Adrenal gland (tissue), 12 donors: ENCODE results near the gene SNX20. TPM values are rescaled to one million over a fixed set of nuclear protein-coding genes. Genes with fewer than 3 reads are reported as not detected.

Experiments used
- DNase-seq, 7 donors: peaks; one replicate each; pipeline ENCODE4 v3.0.0-alpha.2; 2019 to 2020
- H3K27ac ChIP-seq, 5 donors: fragments of 200-600 bp; sonication (generic) in 4 of 5; 1 replicate in 3 of 5; 2 replicates in 2 of 5; pipeline versions ENCODE4 v1.5.1 to v1.8.0; 2016 to 2020; ENCODE audit warnings: mild to moderate bottlenecking in 1 of 5
- H3K27me3 ChIP-seq: fragments of 200-600 bp; 2 replicates; pipeline ENCODE4 v1.8.0; 2021
- H3K36me3 ChIP-seq, 2 donors: fragments of 200-600 bp; replicated peaks in 1 of 2; 1 replicate in 1 of 2; 2 replicates in 1 of 2; pipeline versions ENCODE4 v1.5.1 to v1.8.0; 2018 to 2022
- H3K4me1 ChIP-seq, 2 donors: fragments of 200-600 bp; replicated peaks in 1 of 2; 1 replicate in 1 of 2; 2 replicates in 1 of 2; pipeline versions ENCODE4 v1.5.1 to v1.8.0; 2018 to 2021
- H3K4me3 ChIP-seq, 4 donors: fragments of 200-600 bp; sonication (generic) in 3 of 4; one replicate each; pipeline ENCODE4 v1.5.1; 2016 to 2018
- H3K9me3 ChIP-seq, 3 donors: fragments of 200-600 bp; sonication (generic) in 1 of 3; replicated peaks in 1 of 3; 1 replicate in 2 of 3; 2 replicates in 1 of 3; pipeline versions ENCODE4 v1.5.1 to v1.8.0; 2016 to 2021
- POLR2A ChIP-seq, 2 donors: fragments of 450-650 bp; IDR thresholded peaks; one replicate each; pipeline ENCODE4 v1.6.1; 2017; ENCODE audit warnings: antibody characterized with exemption in 2 of 2, mild to moderate bottlenecking in 2 of 2, moderate library complexity in 1 of 2
- WGBS, 4 donors: extraction: QIAGEN DNeasy Blood & Tissue Kit in 2 of 4; methylation state at CpG; one replicate each; pipeline versions ENCODE4 v1.1.5 to v1.1.7; 2013 to 2017; 5-methylcytosine and 5-hydroxymethylcytosine counted together
- intact Hi-C, 2 donors: fragments of 100-400 bp; cut with DNase I; formaldehyde crosslinking; loops; one replicate each; pipeline versions ENCODE4 v1.14.1 to v1.15.0; 2022 to 2023
- polyA plus RNA-seq, 3 donors: library from polyadenylated mRNA; stranded (reverse); fragments of 200-250 nt in 2 of 3; fragments of 350-450 nt in 1 of 3; fragmentation: Illumina TruSeq in 1 of 3; extraction: RNeasy Lipid Tissue Mini Kit (QIAGEN cat#74804) in 1 of 3; gene quantifications; one replicate each; pipeline ENCODE4 v1.2.3, GENCODE V29; 2013 to 2014
- total RNA-seq, 9 donors: library from RNA; depleted of rRNA in 4 of 9; stranded (reverse); fragments of >200 nt in 4 of 9; fragments of 120-200 nt in 1 of 9; fragmentation: NEBNext Ultra II Directional in 1 of 9; extraction: Animal tissue kit (Norgen Biotek cat#: 25700) in 1 of 9; gene quantifications; one replicate each; pipeline versions ENCODE4 v1.1.0 to v1.2.4, GENCODE V29; 2013 to 2023
- TF ChIP-seq, protein P1 (sequence below), 6 experiments: fragments of 450-650 bp in 4 of 6; fragments of 200-600 bp in 2 of 6; sonication (generic) in 1 of 6; IDR thresholded peaks; 1 replicate in 5 of 6; 2 replicates in 1 of 6; pipeline versions ENCODE4 v1.5.1 to v1.8.0; 2016 to 2021; ENCODE audit warnings: antibody characterized with exemption in 6 of 6, mild to moderate bottlenecking in 2 of 6, moderate library complexity in 1 of 6
- donor health status: healthy with polysubstance abuse.
- donor health status: Bipolar disorder and iron deficiency.
- donor health status: DM: yes; HTN: yes; CAD: no.
- donor health status: DM: no; HTN: no; CAD: no.
- donor health status: DM: no; HTN: no; CAD: no.
- donor health status: DM: yes; HTN: yes; CAD: no.

SNX20 gene
- total and polyA plus RNA-seq, 12 donors = 0.12 to 4.0 (median 2.6) TPM

DNA sequence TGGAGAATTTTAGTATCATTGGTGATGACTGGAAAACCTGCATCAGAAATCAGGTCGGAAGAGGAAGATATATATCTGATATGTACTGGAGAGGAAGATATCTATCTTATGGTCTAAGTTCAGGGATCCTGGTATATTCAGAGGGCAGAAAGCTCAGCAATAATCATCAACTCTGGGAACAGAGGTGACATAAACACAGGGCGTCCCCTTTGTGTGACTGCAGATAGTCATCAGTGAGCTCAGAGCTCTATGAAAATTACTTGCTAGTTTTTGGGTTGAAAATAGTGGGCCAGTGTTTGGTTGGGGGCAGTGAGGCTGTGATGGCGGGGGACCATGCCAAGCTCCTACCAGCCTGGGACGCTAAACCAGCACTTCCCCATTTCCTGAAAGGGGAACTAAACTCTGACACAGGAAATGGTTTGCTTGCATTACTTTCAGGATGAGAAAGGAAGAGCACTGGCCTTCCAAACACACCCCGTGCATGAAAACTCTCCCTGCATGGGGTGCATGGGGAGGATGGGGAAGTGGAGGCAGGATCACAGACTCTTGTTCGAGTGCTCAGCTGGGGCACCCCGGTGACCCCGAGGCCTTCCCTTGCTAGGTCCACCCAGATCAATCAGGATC is 28.1 kb upstream of the SNX20 start:
- Histone ChIP-seq H3K36me3 (no peaks in the 10 kb centered on the region), H3K9me3 (peaks cover 0 to 9% (median 0%) of the 10 kb centered on the region in 3 donors), H3K4me3 (no peak overlapping the region), H3K27ac (peak overlapping the region in 1 of 5 donors; percentile 14), H3K27me3 (no peaks in the 10 kb centered on the region), H3K4me1 (no peaks in the 10 kb centered on the region)
- DNase-seq = peak in 1 of 7 donors; percentile 25
- TF ChIP-seq POLR2A (IDR thresholded peaks at IDR 0.05) = no peak
- TF ChIP-seq, protein P1, sequence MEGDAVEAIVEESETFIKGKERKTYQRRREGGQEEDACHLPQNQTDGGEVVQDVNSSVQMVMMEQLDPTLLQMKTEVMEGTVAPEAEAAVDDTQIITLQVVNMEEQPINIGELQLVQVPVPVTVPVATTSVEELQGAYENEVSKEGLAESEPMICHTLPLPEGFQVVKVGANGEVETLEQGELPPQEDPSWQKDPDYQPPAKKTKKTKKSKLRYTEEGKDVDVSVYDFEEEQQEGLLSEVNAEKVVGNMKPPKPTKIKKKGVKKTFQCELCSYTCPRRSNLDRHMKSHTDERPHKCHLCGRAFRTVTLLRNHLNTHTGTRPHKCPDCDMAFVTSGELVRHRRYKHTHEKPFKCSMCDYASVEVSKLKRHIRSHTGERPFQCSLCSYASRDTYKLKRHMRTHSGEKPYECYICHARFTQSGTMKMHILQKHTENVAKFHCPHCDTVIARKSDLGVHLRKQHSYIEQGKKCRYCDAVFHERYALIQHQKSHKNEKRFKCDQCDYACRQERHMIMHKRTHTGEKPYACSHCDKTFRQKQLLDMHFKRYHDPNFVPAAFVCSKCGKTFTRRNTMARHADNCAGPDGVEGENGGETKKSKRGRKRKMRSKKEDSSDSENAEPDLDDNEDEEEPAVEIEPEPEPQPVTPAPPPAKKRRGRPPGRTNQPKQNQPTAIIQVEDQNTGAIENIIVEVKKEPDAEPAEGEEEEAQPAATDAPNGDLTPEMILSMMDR (IDR thresholded peaks at IDR 0.05) = no peak
- intact Hi-C loops = no loop called here
- WGBS, 4 donors = 57 to 73% (median 64%) methylated on average over 6 to 8 of the region's 8 CpGs

DNA sequence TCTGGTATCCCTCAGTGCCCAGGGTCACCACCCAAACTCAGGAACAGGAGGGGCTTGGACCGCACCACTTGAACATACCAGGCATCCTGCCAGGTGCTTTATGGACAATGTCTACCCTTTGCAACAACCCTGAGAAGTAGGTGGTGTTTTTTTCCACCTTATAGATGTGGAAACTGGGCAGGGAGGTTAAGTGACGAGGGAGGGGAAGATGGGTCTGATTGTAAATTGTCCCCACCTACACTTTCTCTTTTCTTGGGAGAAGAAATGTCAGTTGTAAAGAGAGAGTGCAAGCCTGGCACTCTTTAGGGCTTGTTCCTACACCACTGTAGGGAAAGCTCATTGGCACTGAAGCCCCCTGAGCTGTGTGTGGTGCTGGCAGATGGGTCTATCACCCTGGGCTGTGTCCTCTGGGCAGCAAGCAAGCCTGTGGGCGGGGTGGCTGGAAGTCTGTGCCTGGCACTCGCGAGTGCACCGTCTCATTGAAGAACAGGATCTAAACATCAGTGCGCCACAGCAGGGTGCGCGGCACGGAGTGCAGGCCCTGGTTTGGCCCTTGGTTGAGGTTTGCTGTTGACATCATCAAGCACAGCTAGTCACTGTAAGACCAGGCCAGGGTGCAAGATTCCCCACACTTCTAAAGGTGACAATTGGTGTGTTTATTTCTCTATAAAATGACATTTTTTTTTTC is 27.4 kb upstream of the SNX20 start:
- H3K36me3 ChIP-seq = no peaks in the 10 kb centered on the region
- no peak overlapping the region for H3K4me3 ChIP-seq
- TF ChIP-seq POLR2A (IDR thresholded peaks at IDR 0.05) = no peak
- TF ChIP-seq, protein P1 (IDR thresholded peaks at IDR 0.05) = no peak
- DNase-seq = peak in 1 of 7 donors; percentile 14
- H3K9me3 ChIP-seq = peaks cover 0 to 15% (median 0%) of the 10 kb centered on the region in 3 donors
- 59 to 84% (median 80%) methylated on average over 6 to 10 of the region's 10 CpGs for WGBS, 4 donors
- intact Hi-C loops = no loop called here
- H3K27me3 ChIP-seq = no peaks in the 10 kb centered on the region
- H3K4me1 ChIP-seq = no peaks in the 10 kb centered on the region
- H3K27ac ChIP-seq = peak overlapping the region in 1 of 5 donors; percentile 14

DNA sequence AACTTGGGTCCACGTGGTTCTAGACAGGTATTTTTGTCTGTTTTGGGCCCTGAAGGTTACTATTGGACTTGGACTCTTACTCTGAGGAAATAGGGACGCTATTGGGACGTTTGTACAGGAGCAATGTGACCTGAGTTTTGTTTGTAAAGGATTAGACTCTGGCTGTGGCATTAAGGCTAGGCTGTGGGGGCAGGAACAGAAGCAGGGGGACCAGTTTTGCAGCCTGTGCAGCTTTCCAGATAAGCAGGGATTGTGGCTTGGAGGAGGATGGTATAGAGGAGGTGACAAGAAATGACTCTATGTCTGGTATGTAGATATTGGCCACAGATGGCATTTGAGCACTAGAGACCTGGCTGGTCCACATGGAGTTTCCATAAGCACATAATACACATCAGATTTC is 25.1 kb upstream of the SNX20 start:
- Histone ChIP-seq H3K27ac (no peak overlapping the region), H3K36me3 (no peaks in the 10 kb centered on the region), H3K4me3 (no peak overlapping the region), H3K9me3 (peaks cover 0 to 15% (median 0%) of the 10 kb centered on the region in 3 donors), H3K4me1 (no peaks in the 10 kb centered on the region), H3K27me3 (no peaks in the 10 kb centered on the region)
- TF ChIP-seq, protein P1 (IDR thresholded peaks at IDR 0.05) = no peak
- no peak for TF ChIP-seq POLR2A (IDR thresholded peaks at IDR 0.05)
- no peak for DNase-seq
- intact Hi-C loops = no loop called here
- WGBS, 4 donors = 52 to 64% (median 60%) methylated on average over 3 of the region's 3 CpGs

DNA sequence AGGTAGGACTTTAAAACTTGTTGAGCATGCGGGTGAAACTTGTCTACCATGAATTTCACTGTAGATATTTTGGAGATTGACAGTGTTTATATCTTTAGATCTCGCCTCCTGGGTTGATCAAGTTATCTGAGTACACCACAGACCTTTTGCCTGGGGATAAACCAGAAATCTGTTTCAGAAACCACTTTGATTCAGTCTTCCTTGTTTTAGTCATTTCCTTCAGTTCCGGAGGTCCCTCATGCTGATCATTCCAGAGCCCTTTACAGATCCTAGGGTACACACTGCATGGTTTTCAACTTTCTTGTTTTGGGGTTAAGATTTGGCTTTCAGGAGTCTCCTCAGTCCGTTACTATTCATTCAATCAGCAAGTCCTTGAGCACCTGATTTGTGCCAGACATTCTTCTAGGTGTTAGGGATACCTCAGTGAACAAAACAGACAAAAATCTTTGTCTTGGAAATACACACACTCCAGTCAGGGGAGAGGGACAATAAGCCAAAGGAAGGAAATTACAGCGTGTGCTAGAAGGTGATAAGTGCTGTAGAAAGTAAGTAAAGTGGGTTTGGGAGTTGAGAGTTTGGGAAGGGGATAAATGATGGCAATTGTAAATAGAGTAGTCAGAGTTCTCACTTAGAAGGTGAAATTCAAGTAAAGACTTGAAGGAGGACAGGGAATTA is 24.5 kb upstream of the SNX20 start:
- Histone ChIP-seq H3K27me3 (no peaks in the 10 kb centered on the region), H3K4me1 (no peaks in the 10 kb centered on the region), H3K9me3 (peaks cover 0 to 15% (median 0%) of the 10 kb centered on the region in 3 donors), H3K4me3 (no peak overlapping the region), H3K27ac (no peak overlapping the region), H3K36me3 (no peaks in the 10 kb centered on the region)
- WGBS, 4 donors = 76 to 83% (median 80%) methylated on average over 5 of the region's 5 CpGs
- DNase-seq = no peak
- TF ChIP-seq, protein P1 (IDR thresholded peaks at IDR 0.05) = no peak
- no peak for TF ChIP-seq POLR2A (IDR thresholded peaks at IDR 0.05)
- intact Hi-C loops = no loop called here
